Gastrocnemius medialis (tissue), 4 donors: ENCODE results near the gene SUCLG2.
"Not testable (repeated sequence)": the region's sequence is repeated elsewhere in the genome, so short reads cannot be mapped to it uniquely, and the experiment has no call there.

ENCODE experiments used
- CTCF ChIP-seq, 5 experiments: fragments of 450-650 bp in 3 of 5; fragments of 200-600 bp in 2 of 5; sonication (generic) in 2 of 5; IDR thresholded peaks in 4 of 5; conservative IDR thresholded peaks in 1 of 5; 1 replicate in 4 of 5; 2 replicates in 1 of 5; pipeline ENCODE4 v1.5.1; 2016 to 2019; ENCODE audit warnings: antibody characterized with exemption in 5 of 5, mild to moderate bottlenecking in 3 of 5, moderate library complexity in 3 of 5
- POLR2A ChIP-seq, 2 donors: fragments of 450-650 bp; IDR thresholded peaks; one replicate each; pipeline ENCODE4 v1.6.1; 2017; ENCODE audit warnings: antibody characterized with exemption in 2 of 2, mild to moderate bottlenecking in 2 of 2, moderate library complexity in 2 of 2

- TF ChIP-seq CTCF (IDR thresholded peaks at IDR 0.05 in 4 of 5, conservative IDR thresholded peaks at IDR 0.05 in 1 of 5); POLR2A (IDR thresholded peaks at IDR 0.05): not testable (repeated sequence)
Observed at GRCh38 chr3:67542502-67543250, 111.7 kb downstream of the SUCLG2 start.
